ENCODE data around the gene SMU1. TPM values are rescaled to one million over a fixed set of nuclear protein-coding genes. Genes with fewer than 3 reads are reported as not detected.

SMU1 gene
- total RNA-seq, 1 donor from 2014 or later = 14.6 TPM

Other genes with a start within 250 kb of the SMU1 start
- gene APTX, start 75.0 kb downstream of the SMU1 start, total RNA-seq = 10.4 TPM
- gene DNAJA1, start 51.4 kb downstream of the SMU1 start, total RNA-seq = 74.5 TPM
- 41.0 TPM for gene B4GALT1, start 90.7 kb upstream of the SMU1 start, total RNA-seq
- not detected for gene SPINK4, start 163.5 kb upstream of the SMU1 start, total RNA-seq
- gene BAG1, start 188.0 kb upstream of the SMU1 start, total RNA-seq = 131 TPM
- gene CHMP5, start 188.4 kb upstream of the SMU1 start, total RNA-seq = 45.8 TPM
- 26.2 TPM for gene NFX1, start 213.8 kb upstream of the SMU1 start, total RNA-seq